NCI-H1048 (cell line): ENCODE measurements around the gene LDLRAD3.
"Not testable (repeated sequence)": the region's sequence is repeated elsewhere in the genome, so short reads cannot be mapped to it uniquely, and the experiment has no call there.

Source experiments
- DNase-seq: peaks from one replicate; lab custom pipeline; 2025; lab: John Stamatoyannopoulos, UW

LDLRAD3 gene

DNA sequence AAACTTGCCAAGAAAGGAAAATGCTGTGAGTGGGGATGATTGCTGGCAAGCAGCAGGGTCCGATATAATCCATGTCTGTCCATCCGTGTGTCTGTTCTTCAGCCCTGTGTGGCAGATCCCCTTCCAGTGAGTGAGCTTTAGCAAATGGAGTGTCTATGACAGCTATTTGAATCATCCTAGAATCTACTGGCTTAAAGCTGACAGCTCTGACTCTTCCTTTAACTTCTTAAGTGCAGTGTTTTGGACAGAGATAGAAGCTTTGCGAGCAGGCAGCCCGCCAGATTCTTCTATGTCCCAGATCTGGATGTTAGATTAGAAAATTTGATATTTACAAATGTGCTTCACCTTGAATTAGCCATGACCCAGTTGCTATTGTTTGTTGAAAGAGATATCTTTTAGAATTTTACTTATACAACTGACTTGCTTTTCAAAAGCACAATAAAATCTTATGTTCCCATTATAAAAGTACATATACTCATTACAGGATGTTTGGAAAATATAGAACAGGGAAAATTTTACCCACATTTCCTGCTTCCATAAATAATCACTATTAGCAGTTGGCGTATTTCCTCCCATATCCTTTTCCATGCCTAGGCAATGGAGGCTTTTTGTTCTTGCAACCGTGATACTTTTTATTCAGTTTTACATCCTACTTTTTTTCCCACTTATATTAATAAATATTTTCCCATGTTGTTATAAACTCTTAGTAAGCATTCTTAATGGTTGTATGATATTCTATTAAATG is 220.8 kb downstream of the LDLRAD3 start:
- no peak for DNase-seq

DNA sequence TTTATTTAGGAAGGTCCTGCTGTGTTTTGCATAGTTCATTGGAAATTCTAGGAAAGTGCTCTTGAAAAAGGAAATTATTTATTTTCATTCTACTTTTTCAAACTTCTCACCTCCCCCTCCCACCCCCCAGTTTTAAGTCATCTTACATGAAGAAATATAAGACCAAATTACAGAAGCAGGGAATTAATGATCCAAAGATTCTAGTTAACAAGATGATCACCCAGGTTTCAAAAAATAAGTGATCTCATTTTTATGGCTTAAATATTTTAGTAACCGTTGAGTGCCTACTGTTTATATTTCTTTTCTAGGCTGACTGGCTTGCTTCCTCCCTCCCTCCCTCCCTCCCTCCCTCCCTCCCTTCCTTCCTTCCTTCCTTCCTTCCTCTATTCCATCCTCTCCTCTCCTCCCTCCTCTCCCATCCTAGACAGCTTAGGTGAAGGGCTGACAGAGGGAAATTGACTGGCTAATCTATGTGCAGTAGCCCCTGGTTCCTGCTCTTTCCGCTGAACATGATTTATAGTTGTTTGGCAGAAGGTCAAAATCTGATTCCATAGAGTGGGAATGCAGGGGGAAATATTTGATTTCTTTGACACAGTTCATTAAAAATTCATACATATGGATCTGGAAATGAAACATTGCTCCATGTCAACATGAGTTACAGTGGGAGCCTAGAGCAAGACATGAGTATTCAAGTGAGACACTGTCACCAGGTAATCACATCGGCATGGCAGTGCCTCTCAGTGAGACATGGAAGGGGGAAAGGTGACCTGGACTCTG is 221.9 kb downstream of the LDLRAD3 start:
- no peak for DNase-seq

DNA sequence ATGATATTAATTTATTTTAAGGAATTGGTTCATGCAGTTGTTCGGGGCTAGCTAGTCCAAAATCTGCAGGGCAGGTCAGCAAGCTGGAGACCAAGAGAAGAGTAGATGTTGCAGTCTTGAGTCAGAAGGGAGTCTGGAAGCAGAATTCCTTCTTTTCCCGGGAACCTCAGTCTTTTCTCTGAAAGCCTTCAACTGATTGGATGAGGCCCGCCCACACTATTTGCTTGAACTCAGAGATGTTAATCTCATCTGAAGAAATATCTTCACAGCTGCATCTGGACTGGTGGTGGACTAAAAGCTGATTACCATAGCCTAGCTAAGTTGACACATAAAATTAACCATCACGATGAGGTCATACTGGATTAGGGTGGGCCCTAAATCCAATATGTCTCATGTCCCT is 223.2 kb downstream of the LDLRAD3 start:
- DNase-seq: no peak

DNA sequence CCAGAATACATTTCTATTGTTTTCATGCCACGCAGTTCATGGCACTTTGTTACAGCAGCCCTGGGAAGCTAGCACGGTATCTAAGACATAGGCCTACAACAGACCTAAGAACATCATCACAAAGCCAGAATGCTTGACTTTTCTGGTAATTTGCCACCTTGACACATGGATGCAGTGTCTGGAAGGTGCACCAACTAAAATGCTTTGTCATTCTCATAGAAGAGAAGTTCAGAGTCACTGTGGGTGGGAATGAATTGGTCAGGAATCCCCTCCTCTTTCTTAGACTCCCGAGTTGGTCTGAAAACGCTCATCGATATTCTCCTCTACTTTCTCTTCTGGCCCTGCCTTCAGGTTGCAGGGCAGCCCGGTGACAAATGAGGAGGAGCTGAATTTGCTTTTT is 223.9 kb downstream of the LDLRAD3 start:
- DNase-seq: no peak

DNA sequence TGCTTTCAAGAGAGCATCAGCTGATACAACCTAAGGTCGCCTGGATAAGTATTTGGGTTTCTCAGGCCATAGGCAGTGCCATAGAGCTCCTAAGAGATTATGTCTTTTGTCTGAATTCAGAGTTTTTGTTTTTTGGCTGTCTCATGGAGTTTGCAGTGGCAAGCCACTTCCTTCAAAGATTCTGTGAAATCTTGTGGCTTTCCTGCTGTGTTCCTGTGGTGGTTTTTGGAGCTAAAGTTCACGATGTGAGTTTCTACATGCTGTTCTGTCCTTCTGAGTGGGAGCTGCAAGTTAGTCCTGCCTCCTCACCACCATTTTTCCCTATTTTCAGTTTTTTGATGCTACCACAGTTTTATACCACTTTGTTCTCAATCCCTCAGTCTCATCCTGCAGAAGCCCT is 234.0 kb downstream of the LDLRAD3 start:
- DNase-seq: no peak

DNA sequence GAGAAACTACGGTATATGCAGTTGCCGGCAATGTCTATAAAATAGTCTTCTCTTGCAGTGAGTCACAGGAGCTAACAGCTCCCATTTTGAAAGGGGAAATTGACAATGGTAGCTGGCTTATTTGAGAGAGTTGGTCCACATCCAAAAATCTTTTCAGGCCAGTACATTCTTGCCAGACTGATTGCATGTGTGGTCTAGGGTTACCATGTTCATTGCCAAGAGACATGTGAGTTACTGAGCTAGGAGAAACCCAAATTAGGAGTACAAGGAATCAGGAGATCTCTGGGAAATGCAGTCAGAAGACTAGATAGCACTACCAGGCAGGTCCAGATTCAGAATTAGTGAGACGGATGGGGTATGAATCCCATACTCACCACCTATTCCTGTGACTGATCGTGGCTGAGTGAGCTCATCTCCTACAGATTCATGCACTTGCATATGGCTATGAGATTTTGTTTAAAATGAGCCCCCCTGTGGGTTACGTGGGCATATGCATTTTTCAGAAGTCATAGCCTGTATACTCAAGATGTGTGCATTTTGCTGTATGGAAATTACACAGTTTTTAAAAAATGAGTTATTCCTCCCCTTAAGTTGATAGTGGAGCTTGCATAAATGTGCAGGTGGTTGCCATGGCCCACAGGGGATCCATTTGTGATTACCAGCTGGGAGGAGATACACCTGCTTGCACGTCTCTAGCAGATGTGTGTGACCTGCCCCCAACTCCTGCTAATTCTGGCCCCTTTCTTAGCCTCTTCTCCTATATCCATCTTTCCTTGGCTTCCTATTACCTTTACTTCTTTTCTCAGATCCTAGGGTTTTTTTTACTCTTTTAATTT is 242.7 kb downstream of the LDLRAD3 start:
- DNase-seq: no peak

DNA sequence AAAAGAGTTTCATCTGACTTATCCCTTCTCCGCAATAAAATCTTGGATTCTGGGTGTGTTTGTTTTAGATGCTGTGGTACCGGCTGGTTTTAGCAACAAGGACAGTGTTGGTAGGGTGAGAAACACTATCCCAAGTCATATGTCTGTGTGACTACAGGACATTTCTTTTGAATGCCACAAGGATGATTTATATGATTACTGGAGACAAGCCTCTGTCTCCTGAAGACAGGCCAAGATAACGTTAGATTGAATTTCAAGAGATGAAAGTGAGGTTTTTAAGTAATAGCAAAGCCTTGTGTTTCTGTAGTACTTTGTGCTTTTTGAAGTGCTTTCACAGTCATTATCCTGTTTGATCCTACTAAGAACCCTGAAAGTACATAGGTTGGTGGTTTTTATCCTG is 243.8 kb downstream of the LDLRAD3 start:
- no peak for DNase-seq

DNA sequence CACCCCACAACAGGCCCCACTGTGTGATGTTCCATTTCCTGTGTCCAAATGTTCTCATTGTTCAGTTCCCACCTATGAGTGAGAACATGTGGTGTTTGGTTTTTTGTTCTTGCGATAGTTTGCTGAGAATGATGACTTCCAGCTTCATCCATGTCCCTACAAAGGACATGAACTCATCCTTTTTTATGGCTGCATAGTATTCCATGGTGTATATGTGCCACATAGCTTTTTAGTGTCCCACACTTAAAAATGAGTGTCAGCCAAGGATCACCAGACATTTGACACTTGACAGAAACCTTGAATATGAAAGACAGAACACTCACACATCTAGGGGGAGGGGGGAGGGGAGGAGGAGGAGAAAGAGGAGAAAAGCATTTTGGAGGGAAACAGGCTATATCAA is 245.9 kb downstream of the LDLRAD3 start:
- not testable (repeated sequence) for DNase-seq

DNA sequence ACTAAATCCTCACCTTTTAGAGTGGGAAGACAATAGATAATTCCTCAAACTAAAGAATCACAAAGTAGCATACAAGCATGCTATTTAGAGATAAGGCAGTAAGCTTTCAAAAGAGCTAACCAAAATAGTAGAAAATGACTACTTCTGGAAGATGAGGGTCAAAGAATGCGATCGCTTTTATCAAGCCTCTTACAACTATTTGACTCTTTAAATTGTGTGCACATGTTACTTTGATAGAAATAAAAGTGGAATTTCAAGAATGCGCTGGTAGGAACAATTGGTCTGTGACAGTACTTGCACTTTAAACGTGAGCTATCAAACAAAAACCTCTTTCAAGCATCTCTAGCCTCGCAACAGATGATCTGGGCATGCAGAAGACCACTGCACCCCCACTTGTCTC is 248.1 kb downstream of the LDLRAD3 start:
- DNase-seq: no peak

DNA sequence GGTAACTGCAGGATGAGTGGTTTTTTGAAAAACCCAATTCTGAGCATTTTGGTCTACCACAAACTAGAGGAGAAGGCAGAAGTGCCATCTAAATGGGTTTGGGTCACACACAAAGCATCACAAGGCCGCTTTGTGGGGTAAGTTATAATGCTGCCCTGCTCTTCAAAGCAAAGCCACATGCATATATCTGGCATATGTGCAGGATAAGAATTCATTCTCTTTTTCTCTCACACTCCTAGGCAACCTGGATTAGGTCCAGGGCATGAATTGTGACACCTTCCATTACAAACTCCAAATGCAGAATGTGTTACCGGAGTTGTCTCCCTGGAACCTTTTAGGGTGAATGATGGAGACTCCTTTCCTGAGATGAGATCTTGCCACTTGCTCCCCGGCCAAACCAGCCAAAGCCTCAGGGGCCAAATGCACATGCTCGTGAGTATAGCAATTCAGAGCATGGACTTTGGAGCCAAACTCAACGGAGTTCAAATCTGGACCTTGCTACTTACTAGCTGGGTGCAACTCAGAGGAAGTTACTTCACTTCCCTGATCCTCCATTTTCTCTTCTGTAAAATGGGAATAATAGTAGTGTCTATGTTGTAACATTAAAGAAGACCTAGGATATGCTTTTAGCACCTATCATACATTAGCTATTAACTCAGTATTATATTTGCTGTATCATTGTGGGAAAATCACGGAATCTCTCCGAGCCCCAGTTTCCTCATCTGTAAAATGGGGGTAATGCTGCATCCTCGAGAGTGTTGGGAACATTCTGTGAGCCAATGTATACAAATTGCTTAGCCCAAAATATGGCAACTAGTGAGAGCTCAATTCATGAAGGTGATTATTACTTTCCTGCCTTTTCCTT is 248.8 kb downstream of the LDLRAD3 start:
- DNase-seq: no peak

DNA sequence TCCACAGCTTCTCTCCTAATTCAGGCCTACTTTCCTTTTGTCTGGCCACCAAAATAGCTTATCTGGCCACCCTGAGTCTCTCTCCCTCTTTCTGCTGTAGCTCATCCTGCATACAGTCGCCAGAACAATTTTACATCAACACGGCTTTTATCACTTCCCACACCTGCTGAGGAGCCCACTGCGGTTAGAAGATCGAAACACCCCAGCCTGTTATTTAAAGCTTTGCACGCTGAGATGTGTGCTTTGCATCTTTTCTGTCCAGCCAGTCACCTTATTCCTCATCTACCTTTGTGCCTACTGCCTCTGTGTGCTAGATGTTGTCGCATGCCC is 249.4 kb downstream of the LDLRAD3 start:
- DNase-seq: no peak

DNA sequence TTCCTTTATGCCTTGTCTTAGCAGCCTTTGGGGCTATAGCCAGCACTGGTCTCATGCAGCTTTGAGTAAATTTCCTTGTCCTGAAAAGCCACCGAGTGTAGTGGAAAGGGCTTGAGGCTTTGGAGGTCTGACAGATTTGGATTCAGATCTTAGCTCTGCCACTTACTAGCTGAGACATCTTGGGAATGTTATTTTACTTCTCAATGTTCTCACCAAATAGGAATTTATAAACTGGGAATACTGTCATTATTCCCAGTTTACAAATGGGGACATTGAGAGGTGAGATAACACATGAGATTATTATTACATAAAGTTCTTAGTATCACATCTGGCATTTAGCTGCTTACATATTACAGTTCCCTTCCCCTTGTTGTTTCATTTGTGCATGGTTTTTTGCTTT is 249.9 kb downstream of the LDLRAD3 start:
- no peak for DNase-seq

DNA sequence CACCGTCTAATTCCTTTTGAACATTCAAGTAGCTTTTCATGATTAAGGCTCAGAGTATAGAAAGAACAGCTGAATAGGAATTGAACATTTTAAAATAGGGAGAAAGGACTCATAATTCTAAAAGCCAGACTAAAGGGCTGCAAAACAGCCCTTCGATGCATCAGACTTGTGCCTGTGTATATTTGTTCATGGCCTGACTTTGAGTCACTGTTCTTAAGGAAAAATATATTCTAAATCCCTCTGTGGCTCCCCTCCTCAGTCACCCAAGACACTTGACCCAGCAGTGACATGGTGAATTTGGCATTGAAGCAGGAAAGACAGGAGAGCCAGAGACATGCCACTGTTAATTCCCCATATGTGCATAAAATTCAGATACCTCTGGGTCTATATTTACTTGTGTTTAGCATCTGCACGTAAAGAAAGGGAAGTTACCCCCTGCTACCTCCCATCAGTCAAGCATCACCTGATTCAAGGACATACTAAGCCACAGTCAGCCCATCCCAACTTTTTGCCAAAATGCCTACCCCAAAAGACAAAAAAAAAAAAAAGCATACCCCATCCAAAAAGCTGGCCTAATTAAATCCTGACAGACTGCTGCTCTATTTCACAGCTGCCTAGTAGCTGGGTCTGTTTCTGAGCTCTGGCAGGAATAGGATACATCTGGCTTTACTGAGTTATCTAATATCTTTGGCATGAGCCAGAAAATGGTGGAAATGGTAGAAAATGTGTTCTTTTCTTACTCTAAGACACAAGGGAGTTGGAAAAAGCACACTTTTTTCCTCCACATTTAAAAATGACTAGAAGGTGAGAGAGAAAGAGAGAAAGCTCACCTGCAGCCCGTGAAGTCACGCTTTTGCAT is 251.9 kb downstream of the LDLRAD3 start:
- DNase-seq: no peak

DNA sequence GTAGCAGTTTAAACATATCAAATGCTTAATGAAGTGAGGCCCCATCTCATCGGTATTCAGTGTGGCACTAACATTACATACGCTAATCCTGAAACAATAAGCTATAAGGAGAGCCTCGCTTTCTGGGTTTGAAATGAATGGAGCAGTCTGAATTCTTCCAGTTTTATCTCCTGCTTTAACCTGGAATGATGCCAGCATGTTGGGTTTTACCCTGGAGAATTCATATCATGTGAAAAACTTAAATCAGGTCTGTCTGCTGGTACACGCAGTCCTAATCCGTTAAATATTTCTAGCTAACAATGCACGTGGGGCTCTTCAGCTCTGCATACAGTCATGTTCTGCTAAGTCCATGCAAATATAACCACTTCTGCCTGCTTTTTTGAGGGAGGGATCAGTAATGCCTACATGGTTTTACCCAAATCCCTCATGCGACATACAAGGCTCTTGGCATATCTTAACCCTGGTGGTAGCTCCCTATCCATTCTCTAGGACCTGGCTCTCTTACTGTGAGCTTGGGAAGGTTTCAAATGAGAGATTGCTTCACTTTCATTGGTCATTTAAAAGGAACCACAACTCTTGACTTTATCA is 252.6 kb downstream of the LDLRAD3 start:
- DNase-seq: no peak

DNA sequence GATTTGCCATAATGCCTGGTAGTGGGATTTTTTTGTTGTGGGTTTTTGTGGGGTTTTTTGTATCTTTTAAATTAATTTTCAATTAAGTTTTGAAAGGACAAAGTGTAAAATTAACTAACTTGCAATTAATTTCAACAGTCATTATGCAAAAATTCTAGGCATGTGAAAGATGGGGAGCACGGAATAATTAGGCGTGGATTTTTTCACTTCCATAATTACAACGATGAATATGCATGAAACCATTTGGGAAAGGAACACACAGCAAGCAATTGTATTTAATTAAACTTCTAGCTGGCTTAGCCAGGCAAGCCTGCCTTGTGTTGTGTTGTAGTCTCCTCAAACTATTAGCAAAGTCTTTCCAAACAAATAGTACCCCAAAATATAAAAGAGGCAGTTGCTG is 257.5 kb downstream of the LDLRAD3 start:
- no peak for DNase-seq

DNA sequence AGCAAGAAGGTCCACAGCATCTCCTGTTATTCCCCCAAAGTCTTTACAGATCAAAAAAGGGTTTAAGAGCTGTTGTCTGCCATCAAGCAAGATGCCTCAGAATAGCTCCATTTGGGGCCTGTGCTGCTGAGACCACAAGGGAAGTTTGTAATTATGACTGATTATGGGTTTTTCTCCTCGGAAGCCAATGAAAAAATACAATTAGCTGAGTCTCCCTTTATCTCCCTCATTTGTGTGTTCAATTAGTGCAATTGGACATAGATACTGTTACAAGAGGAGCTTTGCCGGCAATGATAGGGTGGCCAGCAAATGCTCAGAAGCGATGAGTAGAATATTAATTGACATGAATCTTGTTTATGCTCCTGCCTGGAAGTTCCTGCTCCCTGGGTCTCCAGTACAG is 261.7 kb downstream of the LDLRAD3 start:
- DNase-seq: no peak

DNA sequence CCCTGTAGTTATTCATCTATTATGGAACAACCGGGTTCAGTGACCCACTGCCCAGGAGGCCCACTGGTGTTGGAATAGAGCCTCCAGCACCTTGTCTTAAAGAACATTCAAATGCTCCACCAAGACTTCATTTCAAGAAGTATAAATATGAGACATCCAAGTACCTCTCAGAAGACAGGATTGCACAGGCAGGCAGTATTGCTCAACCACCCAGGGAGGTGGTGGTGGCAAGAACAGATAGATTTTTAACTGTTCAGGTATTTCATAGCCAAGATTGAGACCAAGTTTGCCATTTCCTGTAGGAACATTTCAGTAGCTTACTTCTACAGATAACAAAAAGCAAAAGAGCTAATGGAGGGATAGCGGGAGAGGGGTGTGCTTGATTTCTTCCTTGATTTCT is 266.7 kb downstream of the LDLRAD3 start:
- no peak for DNase-seq

DNA sequence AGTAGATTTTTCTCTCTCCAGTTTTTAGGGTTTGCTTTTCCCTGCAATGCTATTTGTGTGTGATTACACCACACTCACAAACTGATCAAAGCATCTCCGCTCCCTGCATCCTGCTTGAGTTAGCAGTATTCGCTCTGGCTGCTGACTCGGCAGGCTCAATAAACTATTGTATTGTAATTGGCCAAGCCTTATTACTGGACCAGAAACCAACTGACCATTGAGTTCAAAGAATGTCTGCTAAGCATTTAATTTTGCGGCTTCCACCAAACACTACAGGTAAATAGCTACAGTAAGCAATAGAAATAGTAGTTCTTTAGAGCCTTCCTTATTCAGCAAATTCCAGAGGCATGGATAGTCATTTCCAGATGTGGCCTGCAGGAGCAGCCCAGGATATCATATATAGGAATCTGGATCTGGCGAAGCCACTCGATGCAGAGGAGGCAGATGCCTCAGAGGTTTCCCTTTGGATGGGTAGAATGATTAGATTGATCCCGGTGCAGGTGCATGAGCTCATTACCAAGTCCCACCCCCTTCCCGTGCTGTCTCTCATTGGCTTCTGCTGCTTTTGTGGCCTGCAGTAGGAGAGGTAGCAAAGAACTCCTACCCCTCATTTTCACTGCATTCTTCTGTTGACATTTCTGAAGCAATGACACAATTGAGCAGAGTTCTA is 268.0 kb downstream of the LDLRAD3 start:
- DNase-seq: no peak

DNA sequence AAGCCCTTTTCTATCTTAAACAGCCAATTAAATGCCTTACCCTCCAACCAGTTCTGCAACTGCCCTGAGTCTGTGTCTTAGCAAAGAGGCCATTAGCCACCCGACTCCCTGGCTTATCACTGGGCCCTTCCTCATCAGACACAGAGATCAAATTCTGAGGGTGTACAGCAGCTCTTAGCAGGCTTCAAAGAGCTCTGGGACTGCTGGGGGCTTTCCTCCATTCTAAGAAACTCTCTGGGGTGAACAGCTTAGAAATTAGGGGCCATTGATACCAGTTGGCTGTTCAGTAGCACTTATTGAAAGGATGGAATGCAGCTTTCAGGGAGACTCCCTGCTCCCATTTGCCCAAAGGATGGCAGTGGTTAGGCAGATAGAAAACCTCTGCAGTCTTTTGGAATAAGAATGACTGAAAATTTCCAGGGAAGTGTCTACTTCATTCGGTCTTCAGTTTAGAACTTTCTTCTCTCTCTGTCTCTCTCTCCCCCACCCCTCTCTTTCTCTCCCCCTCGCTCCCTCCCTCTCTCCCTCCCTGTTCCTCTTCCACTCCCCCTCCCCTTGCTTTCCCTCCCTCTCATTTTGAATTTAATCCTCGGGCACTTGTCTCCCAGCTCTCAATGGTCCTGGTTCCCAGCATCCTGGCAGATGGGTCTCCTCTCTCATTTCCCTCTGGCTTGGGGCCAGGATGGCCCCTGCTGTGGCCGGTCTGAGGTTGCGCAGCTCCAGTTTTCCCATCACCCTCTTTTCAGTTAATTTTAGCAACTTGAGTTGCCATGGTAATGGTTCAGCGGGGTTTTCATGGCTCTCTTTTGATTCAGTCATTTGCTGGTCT is 268.9 kb downstream of the LDLRAD3 start:
- no peak for DNase-seq
